SK-N-MC (cell line): Measurements from ENCODE around the gene SKOR2.

Source experiments
- EZH2 ChIP-seq: fragments of 200-600 bp; sonication (generic); IDR thresholded peaks from one replicate; pipeline ENCODE4 v1.6.1; 2017; ENCODE audit warnings: antibody characterized with exemption
- FOXP2 ChIP-seq: optimal IDR thresholded peaks from 2 replicates; pipeline ENCODE3; 2011; ENCODE audit warnings: mild to moderate bottlenecking, moderate library complexity; ENCODE audit not compliant: insufficient read depth; ENCODE audit errors: extremely low read length, control extremely low read depth
- POLR2AphosphoS5 ChIP-seq: IDR thresholded peaks from 2 replicates; pipeline ENCODE4 v1.6.1; 2012; ENCODE audit warnings: mild to moderate bottlenecking, low read depth, low read length, borderline replicate concordance

GRCh38 chr18:47203626-47204464, 47.6 kb downstream of the SKOR2 start:
- no peak for TF ChIP-seq POLR2AphosphoS5
- TF ChIP-seq EZH2: no peak
- no peak for TF ChIP-seq FOXP2
